ENCODE results near the gene OPN4. TPM values are rescaled to one million over a fixed set of nuclear protein-coding genes. Genes with fewer than 3 reads are reported as not detected.

Gene OPN4
- total RNA-seq, 3 donors from 2014 or later = not detected

GRCh38 chr10:86684331-86685097 lies 30.2 kb downstream of the OPN4 start:
- DNase-seq (ENCODE audit: low spot score in 2 of 2) = no peak
- TF ChIP-seq CTCF (IDR thresholded peaks at IDR 0.05) (no peak), POLR2A (IDR thresholded peaks at IDR 0.05) (no peak), POLR2AphosphoS5 (IDR thresholded peaks at IDR 0.05) (no peak)
- Histone ChIP-seq H3K27me3 (no peaks in the 10 kb centered on the region), H3K36me3 (no peaks in the 10 kb centered on the region), H3K27ac (peak overlapping the region in 1 of 2 donors; percentile 7), H3K9me3 (no peaks in the 10 kb centered on the region), H3K4me3 (no peak overlapping the region), H3K4me1 (no peaks in the 10 kb centered on the region)
- intact Hi-C loops (cut with DNase I; ENCODE audit: low total_unique reads) = loop anchor here (10.0 kb wide), 1 partner anchor 220 kb away; no protein-coding TSS in a partner anchor

GRCh38 chr10:86685416-86685815 lies 31.1 kb downstream of the OPN4 start:
- TF ChIP-seq POLR2AphosphoS5 (IDR thresholded peaks at IDR 0.05) (no peak), POLR2A (IDR thresholded peaks at IDR 0.05) (no peak), CTCF (IDR thresholded peaks at IDR 0.05) (no peak)
- intact Hi-C loops (cut with DNase I; ENCODE audit: low total_unique reads) = loop anchor here (10.0 kb wide), 1 partner anchor 219 kb away; no protein-coding TSS in a partner anchor
- DNase-seq (ENCODE audit: low spot score in 2 of 2) = no peak
- no peaks in the 10 kb centered on the region for H3K27me3 ChIP-seq
- no peaks in the 10 kb centered on the region for H3K4me1 ChIP-seq
- H3K9me3 ChIP-seq = no peaks in the 10 kb centered on the region
- no peak overlapping the region for H3K4me3 ChIP-seq
- H3K27ac ChIP-seq = no peak overlapping the region
- H3K36me3 ChIP-seq = no peaks in the 10 kb centered on the region

DNA sequence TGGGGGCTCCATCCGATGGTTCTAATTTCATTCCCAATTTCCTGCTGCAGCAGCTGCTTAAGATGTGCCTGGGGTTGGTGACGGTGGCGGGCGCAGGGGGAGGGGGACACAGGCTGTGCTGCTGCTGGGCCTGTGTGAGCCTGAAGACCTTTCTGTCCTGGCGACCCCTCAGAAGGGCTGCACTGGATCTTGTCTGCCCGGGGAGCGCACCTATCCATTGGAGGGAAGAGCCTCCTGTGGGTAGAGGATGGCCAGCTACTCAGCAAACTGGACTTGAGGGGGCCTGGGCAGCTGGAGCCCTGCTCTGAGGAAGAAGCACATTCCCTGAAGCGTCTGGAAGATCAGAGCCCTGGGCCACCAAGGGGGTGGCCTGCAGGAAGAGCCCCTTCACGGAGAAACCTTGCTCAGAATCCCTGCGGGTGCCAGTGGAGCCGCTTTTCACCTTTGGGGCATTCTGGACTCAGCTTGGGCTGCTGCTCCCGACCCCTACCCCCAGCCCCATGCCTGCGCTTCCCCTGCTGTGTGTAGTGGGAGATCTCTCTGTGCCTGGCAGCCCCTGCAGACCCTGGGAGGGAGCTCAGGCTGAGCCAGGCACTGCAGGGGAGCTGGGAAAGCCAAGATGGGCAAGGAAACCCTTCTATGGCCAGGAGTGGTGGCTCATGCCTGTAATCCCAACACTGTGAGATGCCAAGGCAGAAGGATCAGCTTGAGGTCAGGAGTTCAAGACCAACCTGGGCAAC lies 31.7 kb downstream of the OPN4 start:
- no peak for DNase-seq (ENCODE audit: low spot score in 2 of 2)
- intact Hi-C loops (cut with DNase I; ENCODE audit: low total_unique reads) = loop anchor here (10.0 kb wide), 1 partner anchor 219 kb away; no protein-coding TSS in a partner anchor
- TF ChIP-seq POLR2A (IDR thresholded peaks at IDR 0.05) (no peak), POLR2AphosphoS5 (IDR thresholded peaks at IDR 0.05) (no peak), CTCF (IDR thresholded peaks at IDR 0.05) (no peak)
- Histone ChIP-seq H3K9me3 (no peaks in the 10 kb centered on the region), H3K4me1 (no peaks in the 10 kb centered on the region), H3K36me3 (no peaks in the 10 kb centered on the region), H3K27me3 (no peaks in the 10 kb centered on the region), H3K4me3 (no peak overlapping the region), H3K27ac (no peak overlapping the region)

DNA sequence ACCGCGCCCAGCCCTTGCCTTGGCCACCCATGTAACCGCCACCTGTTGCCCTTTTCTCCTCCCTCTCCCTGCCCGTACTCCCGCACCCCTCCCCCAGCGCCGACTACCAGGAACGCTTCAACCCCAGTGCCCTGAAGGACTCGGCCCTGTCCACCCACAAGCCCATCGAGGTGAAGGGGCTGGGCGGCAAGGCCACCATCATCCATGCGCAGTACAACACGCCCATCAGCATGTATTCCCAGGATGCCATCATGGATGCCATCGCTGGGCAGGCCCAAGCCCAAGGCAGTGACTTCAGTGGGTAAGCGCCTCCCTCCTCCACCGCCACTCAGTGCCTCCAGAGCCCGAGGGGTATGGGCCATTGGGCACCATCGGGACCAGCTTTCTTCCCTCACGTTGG lies 32.6 kb downstream of the OPN4 start:
- intact Hi-C loops (cut with DNase I; ENCODE audit: low total_unique reads) = loop anchor here (10.0 kb wide), 1 partner anchor 218 kb away; no protein-coding TSS in a partner anchor
- Histone ChIP-seq H3K27me3 (no peaks in the 10 kb centered on the region), H3K36me3 (no peaks in the 10 kb centered on the region), H3K4me3 (no peak overlapping the region), H3K4me1 (no peaks in the 10 kb centered on the region), H3K9me3 (no peaks in the 10 kb centered on the region), H3K27ac (no peak overlapping the region)
- DNase-seq (ENCODE audit: low spot score in 2 of 2) = no peak
- TF ChIP-seq POLR2AphosphoS5 (IDR thresholded peaks at IDR 0.05) (no peak), POLR2A (IDR thresholded peaks at IDR 0.05) (no peak), CTCF (IDR thresholded peaks at IDR 0.05) (no peak)

DNA sequence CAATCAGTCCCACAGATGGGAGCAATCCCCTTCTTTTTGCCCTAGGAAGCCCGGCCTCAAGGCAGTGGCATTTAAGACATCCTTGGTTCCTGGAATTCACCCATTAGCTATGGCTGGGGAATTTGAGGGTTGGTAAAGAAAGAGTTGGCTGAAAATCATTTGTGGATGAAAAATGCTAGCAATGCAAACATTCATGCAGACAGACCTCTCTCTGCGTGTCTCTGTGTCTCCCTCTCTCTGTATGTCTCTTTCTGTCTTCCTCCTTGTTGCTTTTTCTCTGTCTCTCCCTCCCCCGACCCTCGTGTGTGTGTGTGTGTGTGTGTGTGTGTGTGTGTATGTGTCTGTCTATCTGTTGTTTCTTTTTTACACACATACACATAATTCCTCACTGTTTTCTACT lies 33.4 kb downstream of the OPN4 start:
- intact Hi-C loops (cut with DNase I; ENCODE audit: low total_unique reads) = loop anchor here (10.0 kb wide), 1 partner anchor 217 kb away; no protein-coding TSS in a partner anchor
- H3K4me1 ChIP-seq = no peaks in the 10 kb centered on the region
- H3K27me3 ChIP-seq = no peaks in the 10 kb centered on the region
- no peak overlapping the region for H3K27ac ChIP-seq
- no peak for TF ChIP-seq CTCF (IDR thresholded peaks at IDR 0.05)
- no peak for TF ChIP-seq POLR2A (IDR thresholded peaks at IDR 0.05)
- TF ChIP-seq POLR2AphosphoS5 (IDR thresholded peaks at IDR 0.05) = no peak
- no peaks in the 10 kb centered on the region for H3K9me3 ChIP-seq
- no peak overlapping the region for H3K4me3 ChIP-seq
- DNase-seq (ENCODE audit: low spot score in 2 of 2) = no peak
- no peaks in the 10 kb centered on the region for H3K36me3 ChIP-seq
